ENCODE data around the gene SYNE4. TPM values are rescaled to one million over a fixed set of nuclear protein-coding genes. Genes with fewer than 3 reads are reported as not detected.

Gene SYNE4
- total RNA-seq, 1 experiment from 2014 or later, result 1.1 TPM

GRCh38 chr19:35973487-35973886 is 35.1 kb downstream of the SYNE4 start:
- ChIA-PET CTCF (no interaction called here), POLR2A (no interaction called here)
- Histone ChIP-seq H3K4me1 (ENCODE audit: control insufficient read depth, insufficient read depth, low read length) (no peaks in the 10 kb centered on the region), H3K27me3 (ENCODE audit: control insufficient read depth, insufficient read depth, low read length) (no peaks in the 10 kb centered on the region; the same call in 1 of the 2 replicates), H3K36me3 (ENCODE audit: control insufficient read depth, insufficient read depth, low read length) (no peaks in the 10 kb centered on the region), H3K4me3 (ENCODE audit: low read depth in 2 of 2, low read length in 2 of 2) (no peak overlapping the region), H3K9me3 (ENCODE audit: control insufficient read depth, insufficient read depth, low read depth, low read length) (no peaks in the 10 kb centered on the region), H3K27ac (ENCODE audit: low read length) (no peak overlapping the region)
- peak; percentile 39; the same call in 1 of the 2 replicates for ATAC-seq
- TF ChIP-seq REST (IDR thresholded peaks at IDR 0.05; ENCODE audit: insufficient read depth in 1 of 2, low read depth in 2 of 2, low read length in 1 of 2) (peak; percentile 67 to 86; a peak in 3 of 4 replicates), TCF7L2 (IDR thresholded peaks at IDR 0.05; ENCODE audit: low read depth, low read length) (no peak)
- no TSS peak for BruUV-seq (replicated peaks)
- in situ Hi-C loops (cut with HindIII; ENCODE audit: low pct_unique_long_range_greater_than_20kb, low sequenced_read_pairs), result no loop called here
- intact Hi-C loops (cut with micrococcal nuclease; ENCODE audit: unreplicated experiment), result no loop called here
- no peak for DNase-seq (ENCODE audit: low read depth, low spot score)

GRCh38 chr19:35966771-35967170 is 41.8 kb downstream of the SYNE4 start:
- POLR2A ChIA-PET, result no interaction called here
- CTCF ChIA-PET, result no interaction called here
- intact Hi-C loops (cut with micrococcal nuclease; ENCODE audit: unreplicated experiment) (no loop called here), in situ Hi-C loops (cut with HindIII; ENCODE audit: low pct_unique_long_range_greater_than_20kb, low sequenced_read_pairs) (no loop called here)
- no TSS peak for BruUV-seq (replicated peaks)
- TF ChIP-seq REST (IDR thresholded peaks at IDR 0.05; ENCODE audit: insufficient read depth in 1 of 2, low read depth in 2 of 2, low read length in 1 of 2) (no peak), SIN3A (IDR thresholded peaks at IDR 0.05; ENCODE audit: borderline replicate concordance, insufficient read depth, low read depth, low read length) (no peak), POLR2AphosphoS5 (IDR thresholded peaks at IDR 0.05; ENCODE audit: low read depth, low read length) (no peak), TCF7L2 (IDR thresholded peaks at IDR 0.05; ENCODE audit: low read depth, low read length) (no peak), CTCF (IDR thresholded peaks at IDR 0.05) (no peak)
- DNase-seq (ENCODE audit: low read depth, low spot score) (no peak), ATAC-seq (no peak)
- H3K4me3 ChIP-seq (ENCODE audit: low read depth in 2 of 2, low read length in 2 of 2), result no peak overlapping the region
- H3K27me3 ChIP-seq (ENCODE audit: control insufficient read depth, insufficient read depth, low read length), result no peaks in the 10 kb centered on the region
- no peak overlapping the region for H3K27ac ChIP-seq (ENCODE audit: low read length)
- no peaks in the 10 kb centered on the region for H3K9me3 ChIP-seq (ENCODE audit: control insufficient read depth, insufficient read depth, low read depth, low read length)
- H3K36me3 ChIP-seq (ENCODE audit: control insufficient read depth, insufficient read depth, low read length), result no peaks in the 10 kb centered on the region
- no peaks in the 10 kb centered on the region for H3K4me1 ChIP-seq (ENCODE audit: control insufficient read depth, insufficient read depth, low read length)

Measured in Panc1 (cell line).